Measurements from ENCODE around the gene OLFML1. TPM values are rescaled to one million over a fixed set of nuclear protein-coding genes. Genes with fewer than 3 reads are reported as not detected.

The OLFML1 gene
- total RNA-seq, 1 donor from 2014 or later, result not detected

- H3K4me3 ChIP-seq (ENCODE audit: low read depth, low read length), result no peak overlapping the region
- DNase-seq (ENCODE audit: low read depth), result no peak
Observed at GRCh38 chr11:7536100-7536499, 50.8 kb downstream of the OLFML1 start.

GRCh38 chr11:7537265-7537664, 52.0 kb downstream of the OLFML1 start:
- no peak overlapping the region for H3K4me3 ChIP-seq (ENCODE audit: low read depth, low read length)
- no peak for DNase-seq (ENCODE audit: low read depth)
- TF ChIP-seq CTCF (conservative IDR thresholded peaks at IDR 0.05; ENCODE audit: low read depth, low read length), result no peak

More at GRCh38 chr11:7536100-7536499, 50.8 kb downstream of the OLFML1 start:
- peak; percentile 54 for TF ChIP-seq CTCF (conservative IDR thresholded peaks at IDR 0.05; ENCODE audit: low read depth, low read length)

- H3K4me3 ChIP-seq (ENCODE audit: low read depth, low read length), result no peak overlapping the region
- DNase-seq (ENCODE audit: low read depth), result no peak
- TF ChIP-seq CTCF (conservative IDR thresholded peaks at IDR 0.05; ENCODE audit: low read depth, low read length), result no peak
Observed at GRCh38 chr11:7538031-7538430, 52.7 kb downstream of the OLFML1 start.

GRCh38 chr11:7538466-7539454, 53.5 kb downstream of the OLFML1 start:
- no peak for DNase-seq (ENCODE audit: low read depth)

GRCh38 chr11:7540830-7541555, 55.7 kb downstream of the OLFML1 start:
- no peak overlapping the region for H3K4me3 ChIP-seq (ENCODE audit: low read depth, low read length)
- TF ChIP-seq CTCF (conservative IDR thresholded peaks at IDR 0.05; ENCODE audit: low read depth, low read length), result no peak
- DNase-seq (ENCODE audit: low read depth), result no peak

More at GRCh38 chr11:7538466-7539454, 53.5 kb downstream of the OLFML1 start:
- no peak for TF ChIP-seq CTCF (conservative IDR thresholded peaks at IDR 0.05; ENCODE audit: low read depth, low read length)
- no peak overlapping the region for H3K4me3 ChIP-seq (ENCODE audit: low read depth, low read length)

- no peak for DNase-seq (ENCODE audit: low read depth)
- H3K4me3 ChIP-seq (ENCODE audit: low read depth, low read length), result no peak overlapping the region
- TF ChIP-seq CTCF (conservative IDR thresholded peaks at IDR 0.05; ENCODE audit: low read depth, low read length), result no peak
Observed at GRCh38 chr11:7543302-7543701, 58.0 kb downstream of the OLFML1 start.
